ENCODE results near the gene NUDT4. TPM values are rescaled to one million over a fixed set of nuclear protein-coding genes. Genes with fewer than 3 reads are reported as not detected.

Gene NUDT4
- 10 to 100 TPM; 15.9 to 80.8 (median 22.4) TPM for polyA plus RNA-seq
- long read RNA-seq, donor 1, full-length matches to known transcripts = 81 of 95 reads
- long read RNA-seq, donor 1, partial matches to known transcripts = 14 of 95 reads
- long read RNA-seq, donor 1, other reads (novel, unspliced or antisense) = 0 of 95 reads
- long read RNA-seq, donor 2, full-length matches to known transcripts = 14 of 14 reads
- long read RNA-seq, donor 2, partial matches to known transcripts = 0 of 14 reads
- long read RNA-seq, donor 2, other reads (novel, unspliced or antisense) = 0 of 14 reads
- long read RNA-seq, donor 3, full-length matches to known transcripts = 23 of 43 reads
- long read RNA-seq, donor 3, partial matches to known transcripts = 20 of 43 reads
- long read RNA-seq, donor 3, other reads (novel, unspliced or antisense) = 0 of 43 reads
- long read RNA-seq, donor 4, full-length matches to known transcripts = 3 of 3 reads
- long read RNA-seq, donor 4, partial matches to known transcripts = 0 of 3 reads
- long read RNA-seq, donor 4, other reads (novel, unspliced or antisense) = 0 of 3 reads
- long read RNA-seq, donor 5, full-length matches to known transcripts = 10 of 10 reads
- long read RNA-seq, donor 5, partial matches to known transcripts = 0 of 10 reads
- long read RNA-seq, donor 5, other reads (novel, unspliced or antisense) = 0 of 10 reads
- long read RNA-seq, donor 6, full-length matches to known transcripts = 28 of 33 reads
- long read RNA-seq, donor 6, partial matches to known transcripts = 5 of 33 reads
- long read RNA-seq, donor 6, other reads (novel, unspliced or antisense) = 0 of 33 reads
- long read RNA-seq, donor 7 = 0 reads
- long read RNA-seq, donor 8, full-length matches to known transcripts = 5 of 5 reads
- long read RNA-seq, donor 8, partial matches to known transcripts = 0 of 5 reads
- long read RNA-seq, donor 8, other reads (novel, unspliced or antisense) = 0 of 5 reads
- long read RNA-seq, donor 9, full-length matches to known transcripts = 8 of 8 reads
- long read RNA-seq, donor 9, partial matches to known transcripts = 0 of 8 reads
- long read RNA-seq, donor 9, other reads (novel, unspliced or antisense) = 0 of 8 reads
- long read RNA-seq, donor 10, full-length matches to known transcripts = 61 of 182 reads
- long read RNA-seq, donor 10, partial matches to known transcripts = 121 of 182 reads
- long read RNA-seq, donor 10, other reads (novel, unspliced or antisense) = 0 of 182 reads

DNA sequence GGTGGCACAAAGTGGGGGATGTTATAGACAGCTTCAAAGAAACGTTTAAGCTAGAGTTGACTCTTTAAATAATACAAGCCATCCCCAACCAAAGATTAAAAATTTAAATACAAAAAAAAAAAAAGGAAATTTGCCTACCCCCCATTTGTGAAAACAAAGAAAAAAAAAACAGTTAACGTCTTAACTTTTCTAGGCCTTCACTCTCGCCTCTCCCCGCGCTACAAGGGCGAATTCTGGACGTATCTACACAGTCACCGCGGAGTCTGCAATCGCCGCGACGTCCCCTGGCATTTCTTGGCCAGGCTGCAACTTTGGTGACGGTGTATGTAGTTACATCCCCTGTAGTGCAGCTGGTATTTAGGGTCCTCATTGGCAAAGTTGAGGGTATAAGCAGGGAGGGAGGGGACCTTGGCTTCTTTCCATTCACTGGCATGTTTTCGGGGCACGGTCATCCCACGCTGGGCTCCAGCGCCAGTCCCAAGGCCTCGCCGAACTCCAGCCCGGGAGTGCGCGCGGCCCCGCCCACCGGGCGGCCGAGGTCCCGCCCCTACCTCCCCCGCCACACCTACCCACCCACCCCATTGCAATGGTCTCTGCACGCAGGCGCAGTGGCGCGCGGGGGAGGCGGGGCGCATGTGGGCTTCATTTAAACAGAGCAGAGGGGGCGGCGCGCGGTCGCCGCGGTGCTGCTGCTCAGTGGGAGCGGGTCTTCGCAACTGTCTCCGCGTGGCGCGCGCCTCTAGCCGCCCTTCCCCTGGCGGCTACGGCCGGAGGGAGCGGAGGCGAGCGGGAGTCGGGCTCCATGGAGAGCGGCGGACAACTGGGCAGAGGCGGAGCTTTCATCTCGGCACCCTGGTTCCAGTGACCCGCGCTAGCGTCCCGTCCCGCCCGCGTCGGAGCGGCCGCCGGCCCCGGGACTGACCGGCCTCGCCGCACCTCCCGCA, at the start of gene NUDT4:
Gene NUDT4 (plus strand): TSS at position 674 of the 944 bp plus-strand sequence. CDS start 398 bp downstream, outside the sequence.
- FAIRE-seq (no peak), DNase-seq (peak; percentile 95 to 98)
- Histone ChIP-seq H3K9me3 (ENCODE audit: control insufficient read depth in 2 of 2, insufficient read depth in 1 of 2, low read depth in 1 of 2, low read length in 1 of 2) (no peaks in the 10 kb centered on the region), H3K4me1 (ENCODE audit: control insufficient read depth in 3 of 3, insufficient read depth in 2 of 3, low read depth in 1 of 3, low read length in 2 of 3) (peaks cover 4 to 40% (median 7%) of the 10 kb centered on the region in 3 donors), H3K36me3 (ENCODE audit: control insufficient read depth in 3 of 3, insufficient read depth in 2 of 3, low read depth in 1 of 3, low read length in 3 of 3) (peaks cover 0 to 4% (median 0%) of the 10 kb centered on the region in 3 donors), H3K27ac (ENCODE audit: low read depth in 1 of 3, low read length in 2 of 3) (peak within 1 kb of the TSS; percentile 87 to 95 (median 91)), H3K27me3 (ENCODE audit: control insufficient read depth in 3 of 3, insufficient read depth in 3 of 3, low read length in 3 of 3) (no peaks in the 10 kb centered on the region), H3K4me3 (ENCODE audit: low read depth in 1 of 3, low read length in 3 of 3) (peak within 1 kb of the TSS; percentile 67 to 98 (median 75))
- WGBS, 3 donors = 0 to 2% (median 1%) methylated on average over 35 to 63 of the region's 79 CpGs

GRCh38 chr12:93333054-93333453, 44.7 kb upstream of the NUDT4 start:
- DNase-seq = no peak
- Histone ChIP-seq H3K9me3 (ENCODE audit: control insufficient read depth in 2 of 2, insufficient read depth in 1 of 2, low read depth in 1 of 2, low read length in 1 of 2) (peaks cover 0 to 1% of the 10 kb centered on the region in 2 donors), H3K4me1 (ENCODE audit: control insufficient read depth in 3 of 3, insufficient read depth in 2 of 3, low read depth in 1 of 3, low read length in 2 of 3) (no peaks in the 10 kb centered on the region), H3K36me3 (ENCODE audit: control insufficient read depth in 3 of 3, insufficient read depth in 2 of 3, low read depth in 1 of 3, low read length in 3 of 3) (no peaks in the 10 kb centered on the region), H3K27ac (ENCODE audit: low read depth in 1 of 3, low read length in 2 of 3) (no peak overlapping the region), H3K4me3 (ENCODE audit: low read depth in 1 of 3, low read length in 3 of 3) (no peak overlapping the region), H3K27me3 (ENCODE audit: control insufficient read depth in 3 of 3, insufficient read depth in 3 of 3, low read length in 3 of 3) (no peaks in the 10 kb centered on the region)
- 88 to 95% (median 94%) methylated on average over 3 of the region's 3 CpGs for WGBS, 3 donors
- no peak for FAIRE-seq

- H3K4me3 ChIP-seq (ENCODE audit: low read depth in 1 of 3, low read length in 3 of 3) = no peak overlapping the region
- peaks cover 0 to 1% of the 10 kb centered on the region in 2 donors for H3K9me3 ChIP-seq (ENCODE audit: control insufficient read depth in 2 of 2, insufficient read depth in 1 of 2, low read depth in 1 of 2, low read length in 1 of 2)
- H3K27me3 ChIP-seq (ENCODE audit: control insufficient read depth in 3 of 3, insufficient read depth in 3 of 3, low read length in 3 of 3) = no peaks in the 10 kb centered on the region
- H3K4me1 ChIP-seq (ENCODE audit: control insufficient read depth in 3 of 3, insufficient read depth in 2 of 3, low read depth in 1 of 3, low read length in 2 of 3) = no peaks in the 10 kb centered on the region
- FAIRE-seq = no peak
- H3K36me3 ChIP-seq (ENCODE audit: control insufficient read depth in 3 of 3, insufficient read depth in 2 of 3, low read depth in 1 of 3, low read length in 3 of 3) = no peaks in the 10 kb centered on the region
- DNase-seq = no peak
- 95 to 100% (median 97%) methylated on average over 3 of the region's 3 CpGs for WGBS, 3 donors
- no peak overlapping the region for H3K27ac ChIP-seq (ENCODE audit: low read depth in 1 of 3, low read length in 2 of 3)
Measured at GRCh38 chr12:93333828-93334227, 43.9 kb upstream of the NUDT4 start.

DNA sequence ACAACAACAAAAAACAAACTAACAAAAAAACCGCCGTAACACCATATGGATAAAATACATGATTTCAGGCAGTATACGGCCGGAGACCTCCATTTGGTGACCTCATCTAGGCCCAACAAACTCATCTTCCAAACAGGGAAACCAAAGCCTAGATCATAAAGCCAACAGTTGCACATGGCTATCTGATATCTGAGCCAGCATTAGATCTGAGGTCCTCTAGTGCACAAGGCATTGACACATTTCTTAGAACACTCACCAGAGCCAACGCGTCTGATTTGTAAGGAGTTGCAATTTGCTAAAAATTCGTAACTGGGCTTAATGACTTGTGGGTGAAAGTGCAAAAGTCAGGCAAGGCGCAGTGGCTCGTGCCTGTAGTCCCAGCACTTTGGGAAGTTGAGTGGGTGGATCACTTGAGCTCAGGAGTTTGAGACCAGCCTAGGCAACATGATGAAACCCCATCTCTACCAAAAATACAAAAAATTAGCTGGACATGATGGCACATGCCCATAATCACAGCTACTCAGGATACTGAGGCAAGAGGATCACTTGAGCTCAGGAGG, 42.0 kb upstream of the NUDT4 start:
- no peak for FAIRE-seq
- Histone ChIP-seq H3K27ac (ENCODE audit: low read depth in 1 of 3, low read length in 2 of 3) (no peak overlapping the region), H3K36me3 (ENCODE audit: control insufficient read depth in 3 of 3, insufficient read depth in 2 of 3, low read depth in 1 of 3, low read length in 3 of 3) (no peaks in the 10 kb centered on the region), H3K27me3 (ENCODE audit: control insufficient read depth in 3 of 3, insufficient read depth in 3 of 3, low read length in 3 of 3) (no peaks in the 10 kb centered on the region), H3K4me1 (ENCODE audit: control insufficient read depth in 3 of 3, insufficient read depth in 2 of 3, low read depth in 1 of 3, low read length in 2 of 3) (no peaks in the 10 kb centered on the region), H3K9me3 (ENCODE audit: control insufficient read depth in 2 of 2, insufficient read depth in 1 of 2, low read depth in 1 of 2, low read length in 1 of 2) (peaks cover 0 to 1% of the 10 kb centered on the region in 2 donors), H3K4me3 (ENCODE audit: low read depth in 1 of 3, low read length in 3 of 3) (no peak overlapping the region)
- DNase-seq = no peak
- 89 to 92% (median 92%) methylated on average over 9 of the region's 9 CpGs for WGBS, 3 donors

GRCh38 chr12:93336291-93336741, 41.4 kb upstream of the NUDT4 start:
- FAIRE-seq = no peak
- Histone ChIP-seq H3K4me3 (ENCODE audit: low read depth in 1 of 3, low read length in 3 of 3) (no peak overlapping the region), H3K9me3 (ENCODE audit: control insufficient read depth in 2 of 2, insufficient read depth in 1 of 2, low read depth in 1 of 2, low read length in 1 of 2) (peaks cover 0 to 1% of the 10 kb centered on the region in 2 donors), H3K4me1 (ENCODE audit: control insufficient read depth in 3 of 3, insufficient read depth in 2 of 3, low read depth in 1 of 3, low read length in 2 of 3) (no peaks in the 10 kb centered on the region), H3K36me3 (ENCODE audit: control insufficient read depth in 3 of 3, insufficient read depth in 2 of 3, low read depth in 1 of 3, low read length in 3 of 3) (no peaks in the 10 kb centered on the region), H3K27ac (ENCODE audit: low read depth in 1 of 3, low read length in 2 of 3) (no peak overlapping the region), H3K27me3 (ENCODE audit: control insufficient read depth in 3 of 3, insufficient read depth in 3 of 3, low read length in 3 of 3) (no peaks in the 10 kb centered on the region)
- DNase-seq = peak in 1 of 2 donors; percentile 16
- WGBS, 3 donors = 71 to 89% (median 79%) methylated on average over 4 of the region's 4 CpGs

DNA sequence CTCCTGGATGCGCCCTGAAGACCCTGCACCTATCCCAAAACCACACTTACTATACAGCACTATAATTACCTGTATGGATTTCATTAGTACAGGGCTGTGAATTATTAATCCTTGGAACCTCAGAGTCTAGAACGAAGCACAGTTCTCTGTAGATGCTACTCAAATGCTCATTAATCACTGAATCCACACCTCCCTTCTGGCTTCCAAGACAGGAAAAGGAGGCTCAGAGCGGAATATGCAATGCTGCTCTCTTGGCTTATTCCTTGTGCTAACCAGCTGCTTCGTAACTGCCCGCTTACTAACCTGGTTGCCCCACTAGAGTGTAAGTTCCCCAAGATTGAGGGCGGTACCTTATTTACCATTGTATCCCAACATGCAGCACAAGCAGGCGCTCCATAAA, 39.1 kb upstream of the NUDT4 start:
- FAIRE-seq (no peak), DNase-seq (no peak)
- H3K4me1 ChIP-seq (ENCODE audit: control insufficient read depth in 3 of 3, insufficient read depth in 2 of 3, low read depth in 1 of 3, low read length in 2 of 3) = no peaks in the 10 kb centered on the region
- 94 to 96% (median 94%) methylated on average over 7 of the region's 7 CpGs for WGBS, 3 donors
- no peak overlapping the region for H3K27ac ChIP-seq (ENCODE audit: low read depth in 1 of 3, low read length in 2 of 3)
- H3K36me3 ChIP-seq (ENCODE audit: control insufficient read depth in 3 of 3, insufficient read depth in 2 of 3, low read depth in 1 of 3, low read length in 3 of 3) = no peaks in the 10 kb centered on the region
- H3K27me3 ChIP-seq (ENCODE audit: control insufficient read depth in 3 of 3, insufficient read depth in 3 of 3, low read length in 3 of 3) = no peaks in the 10 kb centered on the region
- H3K9me3 ChIP-seq (ENCODE audit: control insufficient read depth in 2 of 2, insufficient read depth in 1 of 2, low read depth in 1 of 2, low read length in 1 of 2) = peaks cover 0 to 1% of the 10 kb centered on the region in 2 donors
- H3K4me3 ChIP-seq (ENCODE audit: low read depth in 1 of 3, low read length in 3 of 3) = no peak overlapping the region

DNA sequence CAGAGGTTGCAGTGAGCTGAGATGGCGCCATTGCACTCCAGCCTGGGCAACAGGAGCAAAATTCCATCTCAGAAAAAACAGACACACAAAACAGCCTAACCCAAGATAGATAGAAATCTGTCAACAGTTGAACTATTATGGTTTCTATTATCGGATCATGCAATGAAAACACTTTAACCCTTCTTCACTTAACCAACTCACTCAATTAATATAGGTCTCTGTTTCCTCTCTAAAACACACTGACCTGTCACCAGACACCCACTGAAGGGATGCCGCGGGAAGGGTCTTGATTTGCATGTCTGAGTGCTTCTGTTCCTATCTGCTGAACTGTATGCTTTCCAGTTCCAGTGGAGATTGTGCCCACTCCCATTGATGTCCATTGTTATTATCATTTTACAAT, 38.0 kb upstream of the NUDT4 start:
- DNase-seq = no peak

More for the DNA sequence above, 38.0 kb upstream of the NUDT4 start:
- Histone ChIP-seq H3K27ac (ENCODE audit: low read depth in 1 of 3, low read length in 2 of 3) (no peak overlapping the region), H3K4me1 (ENCODE audit: control insufficient read depth in 3 of 3, insufficient read depth in 2 of 3, low read depth in 1 of 3, low read length in 2 of 3) (no peaks in the 10 kb centered on the region), H3K27me3 (ENCODE audit: control insufficient read depth in 3 of 3, insufficient read depth in 3 of 3, low read length in 3 of 3) (no peaks in the 10 kb centered on the region), H3K4me3 (ENCODE audit: low read depth in 1 of 3, low read length in 3 of 3) (no peak overlapping the region), H3K36me3 (ENCODE audit: control insufficient read depth in 3 of 3, insufficient read depth in 2 of 3, low read depth in 1 of 3, low read length in 3 of 3) (no peaks in the 10 kb centered on the region), H3K9me3 (ENCODE audit: control insufficient read depth in 2 of 2, insufficient read depth in 1 of 2, low read depth in 1 of 2, low read length in 1 of 2) (peaks cover 0 to 1% of the 10 kb centered on the region in 2 donors)
- WGBS, 3 donors = 82 to 98% (median 92%) methylated on average over 4 of the region's 4 CpGs
- FAIRE-seq = no peak

All from small intestine (tissue), 16 donors.